ENCODE measurements around the gene CRAMP1. TPM values are rescaled to one million over a fixed set of nuclear protein-coding genes. Genes with fewer than 3 reads are reported as not detected.

Gene CRAMP1
- total and polyA plus RNA-seq, 2 donors (not counting 3 experiments of a cell fraction or from before 2014, with no cell fraction given), result 21.5 to 30.8 TPM

DNA sequence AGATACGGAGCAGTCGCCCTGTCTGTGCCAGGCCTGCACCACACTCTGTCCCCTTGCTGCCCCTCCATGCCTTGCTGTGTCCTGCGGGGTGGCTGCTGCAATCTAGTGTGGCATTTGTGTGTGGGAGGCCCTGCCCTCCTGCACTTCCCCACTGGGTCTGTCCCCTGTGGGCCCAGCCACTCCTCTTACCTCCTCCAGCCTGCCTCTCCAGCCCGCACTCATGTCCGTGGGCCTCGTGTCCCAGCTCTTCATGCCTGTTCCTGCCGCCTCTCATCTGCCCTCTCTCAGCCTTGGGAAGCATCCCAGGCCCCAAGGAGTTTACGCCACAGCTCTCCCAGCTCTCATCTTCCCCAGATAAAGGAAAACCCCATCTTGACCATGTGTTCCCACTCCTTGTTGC is 26.6 kb downstream of the CRAMP1 start:
- no peak for FAIRE-seq
- no peak for DNase-seq (ENCODE audit: low read depth, low spot score)
- no peak overlapping the region for H2AFZ ChIP-seq (ENCODE audit: low read depth, low read length)
- ChIA-PET POLR2A (no interaction called here), CTCF (interaction anchor here (1.5 kb wide), 1 partner anchor 67 kb away, joined by 3 read pairs; the partner anchor contains the start of gene MAPK8IP3)
- H3K4me1 ChIP-seq (ENCODE audit: control insufficient read depth, extremely low read depth, insufficient read depth, low read length), result peaks cover 13% of the 10 kb centered on the region
- no peaks in the 10 kb centered on the region for H3K9me3 ChIP-seq (replicated peaks; ENCODE audit: control insufficient read depth, insufficient read depth, low read length)
- peaks cover 15% of the 10 kb centered on the region for H3K79me2 ChIP-seq (ENCODE audit: control insufficient read depth, insufficient read depth, low read length)
- H3K4me2 ChIP-seq (ENCODE audit: insufficient read depth, low read length), result no peak overlapping the region
- no peaks in the 10 kb centered on the region for H4K20me1 ChIP-seq (replicated peaks; ENCODE audit: control insufficient read depth, extremely low read depth, insufficient read depth, low read length)
- dilution Hi-C loops (cut with MboI; ENCODE audit: extremely low pct_ligation_motif_present, low sequenced_read_pairs), result no loop called here
- H3K9ac ChIP-seq (replicated peaks; ENCODE audit: extremely low read depth, insufficient read depth, low read length), result no peak overlapping the region
- H3K4me3 ChIP-seq (replicated peaks in 1 of 3; ENCODE audit: insufficient read depth in 1 of 3, low read depth in 1 of 3, low read length in 3 of 3), result no peak overlapping the region
- intact Hi-C loops (cut with micrococcal nuclease), result no loop called here
- no peaks in the 10 kb centered on the region for H3K27me3 ChIP-seq (ENCODE audit: control insufficient read depth in 2 of 2, insufficient read depth in 2 of 2, low read length in 2 of 2)
- peaks cover 19 to 63% of the 10 kb centered on the region in 2 experiments for H3K36me3 ChIP-seq (ENCODE audit: control insufficient read depth in 2 of 2, extremely low read depth in 1 of 2, insufficient read depth in 2 of 2, low read length in 2 of 2)
- no TSS peak for BruUV-seq (replicated peaks)
- TF ChIP-seq POLR2AphosphoS5 (IDR thresholded peaks at IDR 0.05; ENCODE audit: insufficient read depth, low read depth, low read length) (no peak), POLR2A (IDR thresholded peaks at IDR 0.05; ENCODE audit: low read depth, low read length) (no peak), JUN (IDR thresholded peaks at IDR 0.05; ENCODE audit: borderline replicate concordance, insufficient read depth, insufficient read length, low read depth) (no peak), CTCF (IDR thresholded peaks at IDR 0.05; ENCODE audit: extremely low read depth in 1 of 2, insufficient read depth in 1 of 2, low read depth in 1 of 2, low read length in 2 of 2) (no peak), EZH2 (IDR thresholded peaks at IDR 0.05; ENCODE audit: borderline replicate concordance, low read depth, low read length, severe bottlenecking) (no peak), FOS (IDR thresholded peaks at IDR 0.05; ENCODE audit: borderline replicate concordance, insufficient read depth, low read length) (no peak), GATA2 (IDR thresholded peaks at IDR 0.05; ENCODE audit: insufficient read depth, insufficient read length, low read depth, low read length) (no peak), MYC (IDR thresholded peaks at IDR 0.05; ENCODE audit: low read depth, low read length) (no peak), MAX (IDR thresholded peaks at IDR 0.05; ENCODE audit: insufficient read depth, insufficient read length) (no peak)
- H3K9me1 ChIP-seq (replicated peaks; ENCODE audit: control insufficient read depth, extremely low read depth, insufficient read depth, low read length), result no peaks in the 10 kb centered on the region
- no peak overlapping the region for H3K27ac ChIP-seq (ENCODE audit: insufficient read depth, low read depth, low read length)
